Measurements from ENCODE around the gene CELF1.
"Not testable (repeated sequence)": the region's sequence is repeated elsewhere in the genome, so short reads cannot be mapped to it uniquely, and the experiment has no call there.

CELF1 gene

GRCh38 chr11:47536915-47537314, 16.0 kb downstream of the CELF1 start:
- no peak for DNase-seq

- no peak for DNase-seq
These were observed 18.2 kb downstream of the CELF1 start for GRCh38 chr11:47534704-47535251.

GRCh38 chr11:47533690-47534151, 19.2 kb downstream of the CELF1 start:
- peak; percentile 94 for DNase-seq

- DNase-seq, result no peak
These were observed 20.2 kb downstream of the CELF1 start for GRCh38 chr11:47532597-47533213.

- no peak for DNase-seq
These were observed 21.3 kb downstream of the CELF1 start for GRCh38 chr11:47531666-47532065.

- DNase-seq, result not testable (repeated sequence)
These were observed 22.2 kb downstream of the CELF1 start for GRCh38 chr11:47530721-47531120.

GRCh38 chr11:47529951-47530350, 23.0 kb downstream of the CELF1 start:
- DNase-seq, result no peak

- no peak for DNase-seq
These were observed 25.7 kb downstream of the CELF1 start for GRCh38 chr11:47527186-47527585.

GRCh38 chr11:47526032-47526431, 26.9 kb downstream of the CELF1 start:
- not testable (repeated sequence) for DNase-seq

- no peak for DNase-seq
These were observed 28.5 kb downstream of the CELF1 start for GRCh38 chr11:47524291-47524874.

GRCh38 chr11:47523490-47524225, 29.3 kb downstream of the CELF1 start:
- DNase-seq, result peak; percentile 81

- no peak for DNase-seq
These were observed 34.5 kb downstream of the CELF1 start for GRCh38 chr11:47518212-47518964.

- no peak for DNase-seq
These were observed 35.7 kb downstream of the CELF1 start for GRCh38 chr11:47516984-47517853.

GRCh38 chr11:47516155-47516554, 36.8 kb downstream of the CELF1 start:
- no peak for DNase-seq

GRCh38 chr11:47514825-47515647, 37.9 kb downstream of the CELF1 start:
- peak; percentile 91 for DNase-seq

GRCh38 chr11:47512701-47513100, 40.2 kb downstream of the CELF1 start:
- DNase-seq, result no peak

GRCh38 chr11:47511917-47512316, 41.0 kb downstream of the CELF1 start:
- no peak for DNase-seq

GRCh38 chr11:47510209-47510608, 42.7 kb downstream of the CELF1 start:
- peak; percentile 70 for DNase-seq

GRCh38 chr11:47509077-47509536, 43.8 kb downstream of the CELF1 start:
- DNase-seq, result no peak

GRCh38 chr11:47508240-47508957, 44.5 kb downstream of the CELF1 start:
- DNase-seq, result no peak

Measured in HCEC 1CT (cell line).